SIG-M5 treated with dmso at 0.1 percent for 504 hours (cell line): Measurements from ENCODE around the gene CEP72.
"Not testable (repeated sequence)": the region's sequence is repeated elsewhere in the genome, so short reads cannot be mapped to it uniquely, and the experiment has no call there.

Experiments
- DNase-seq: peaks from one replicate; lab custom pipeline; 2025; ENCODE audit not compliant: unreplicated experiment; lab: John Stamatoyannopoulos, UW

CEP72 gene

GRCh38 chr5:611731-612486 lies at the start of gene CEP72:
TSS of gene CEP72 (plus strand) at chr5:612340. CDS start at chr5:612362, 22 bp downstream.
- DNase-seq, result peak; percentile 80

DNA sequence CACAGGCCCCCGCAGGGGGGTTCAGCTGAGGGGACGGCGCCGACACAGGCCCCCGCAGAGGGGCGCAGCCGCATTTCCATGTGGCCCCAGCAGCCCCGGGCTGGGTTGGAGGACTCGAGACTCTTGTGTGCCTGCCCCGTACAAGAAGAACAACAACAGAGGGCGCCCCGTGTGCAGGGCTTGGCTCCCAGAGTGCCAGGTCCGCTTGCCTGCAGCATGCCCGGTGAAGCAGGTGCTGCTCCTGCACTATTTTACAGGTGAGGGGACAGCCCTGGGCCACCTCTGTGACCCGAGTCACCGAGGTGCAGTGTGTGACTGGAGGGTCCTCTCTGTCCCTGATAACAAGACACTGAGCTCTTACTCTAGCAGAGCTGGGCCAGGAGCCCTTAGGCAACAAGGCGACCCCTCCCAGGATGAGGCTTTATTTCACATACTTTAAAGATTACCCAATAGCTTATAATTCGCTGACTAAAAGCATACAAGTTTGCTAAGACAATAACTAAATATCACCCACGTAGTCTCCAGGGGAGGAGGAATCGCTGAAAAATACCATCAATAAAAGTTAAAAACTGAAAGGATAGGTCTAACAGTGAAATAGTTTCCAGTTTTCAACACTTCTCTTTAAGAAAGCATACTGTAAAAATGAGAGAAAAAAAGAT lies 46.2 kb upstream of the CEP72 start:
- DNase-seq, result no peak

- DNase-seq, result no peak
These were observed 45.4 kb upstream of the CEP72 start for GRCh38 chr5:566636-567309.

DNA sequence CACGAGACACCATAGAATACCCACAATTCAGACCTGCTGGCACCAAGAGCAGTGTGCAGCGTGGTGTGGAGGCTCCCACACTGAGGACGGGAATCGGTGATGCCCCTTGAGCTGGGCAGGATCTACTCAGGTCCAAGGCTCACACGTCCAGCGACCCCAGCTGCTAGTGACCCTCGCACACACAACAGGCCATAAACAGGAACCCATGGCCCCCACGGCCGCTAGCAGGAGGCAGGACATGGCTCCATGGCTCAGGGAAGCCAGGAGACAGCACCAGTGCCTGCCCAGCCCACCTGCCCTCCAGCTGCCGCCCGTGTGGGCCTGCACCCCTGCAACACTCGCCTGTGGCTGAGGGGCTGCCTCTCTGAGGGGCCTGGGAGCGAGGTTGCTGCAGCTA lies 44.5 kb upstream of the CEP72 start:
- DNase-seq, result no peak

- no peak for DNase-seq
These were observed 43.9 kb upstream of the CEP72 start for GRCh38 chr5:568061-568781.

GRCh38 chr5:568809-569208 lies 43.3 kb upstream of the CEP72 start:
- no peak for DNase-seq

DNA sequence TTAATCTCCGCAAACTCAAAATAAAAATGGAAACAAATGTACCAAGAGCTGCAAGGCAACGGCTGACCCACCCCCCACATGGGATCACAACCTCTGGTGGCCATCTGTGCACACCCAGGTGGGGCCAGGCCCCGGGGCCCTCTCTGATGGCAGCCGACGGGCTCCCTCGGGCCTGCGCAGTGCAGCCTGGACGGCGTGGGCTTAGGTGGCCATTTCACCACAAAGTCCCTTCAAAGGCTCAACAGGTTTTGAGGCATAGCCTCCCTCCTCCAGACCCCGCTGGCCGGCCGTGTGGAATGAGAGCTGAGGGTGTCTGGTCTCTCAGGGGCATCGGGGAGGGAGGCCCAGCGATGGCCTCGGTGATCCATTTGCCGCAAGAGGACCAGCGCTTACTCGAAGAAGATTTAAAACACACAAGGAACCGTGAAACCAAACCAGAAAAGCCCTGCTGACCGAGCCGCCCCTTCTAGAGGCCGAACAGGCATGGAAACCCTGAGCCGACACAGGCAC lies 42.7 kb upstream of the CEP72 start:
- DNase-seq, result no peak

DNA sequence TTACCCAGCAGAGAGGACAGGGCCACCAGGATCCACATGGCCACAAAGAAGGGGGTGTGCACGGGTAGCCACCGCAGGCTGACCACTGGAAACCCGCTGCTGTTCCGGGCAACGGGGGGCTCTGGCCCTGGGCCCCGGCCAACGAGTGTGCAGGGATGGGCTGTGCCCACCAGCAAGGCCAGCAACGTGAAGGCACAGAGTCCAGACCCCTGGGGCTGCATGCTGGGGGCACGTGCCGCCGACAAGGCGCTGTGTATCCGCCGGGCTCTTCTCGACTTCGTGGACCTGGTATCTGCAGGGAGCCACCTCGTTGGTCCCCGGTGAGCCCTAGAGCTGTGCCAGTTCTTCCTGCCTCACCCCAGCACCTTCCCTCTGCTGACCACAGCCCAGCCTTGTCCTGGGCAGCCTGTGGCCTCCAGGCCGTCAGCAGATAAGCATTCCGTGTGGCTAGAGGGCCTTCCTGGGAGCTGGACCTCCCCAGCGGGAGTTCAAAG lies 42.2 kb upstream of the CEP72 start:
- no peak for DNase-seq

GRCh38 chr5:570446-570845 lies 41.7 kb upstream of the CEP72 start:
- no peak for DNase-seq

- DNase-seq, result no peak
These were observed 41.3 kb upstream of the CEP72 start for GRCh38 chr5:570886-571285.

DNA sequence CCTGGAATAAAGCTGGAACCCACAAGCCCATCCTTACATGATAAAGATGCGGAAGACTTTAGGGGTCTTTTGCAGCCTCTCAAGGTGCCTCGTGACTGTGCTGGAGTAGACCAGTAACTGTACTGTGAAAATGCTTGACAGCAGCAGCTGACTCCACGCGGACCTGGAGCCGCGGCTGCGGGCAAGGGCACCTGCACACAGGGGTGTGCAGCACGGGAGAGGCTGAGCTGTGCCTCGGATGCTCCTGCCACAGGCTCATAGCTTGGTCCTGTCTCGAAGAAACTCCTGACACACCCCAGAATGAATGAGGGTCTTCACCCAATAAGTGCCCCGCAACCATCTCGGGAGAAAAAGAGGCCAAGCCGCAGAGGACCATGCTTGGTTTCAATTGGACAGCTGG lies 40.3 kb upstream of the CEP72 start:
- no peak for DNase-seq

DNA sequence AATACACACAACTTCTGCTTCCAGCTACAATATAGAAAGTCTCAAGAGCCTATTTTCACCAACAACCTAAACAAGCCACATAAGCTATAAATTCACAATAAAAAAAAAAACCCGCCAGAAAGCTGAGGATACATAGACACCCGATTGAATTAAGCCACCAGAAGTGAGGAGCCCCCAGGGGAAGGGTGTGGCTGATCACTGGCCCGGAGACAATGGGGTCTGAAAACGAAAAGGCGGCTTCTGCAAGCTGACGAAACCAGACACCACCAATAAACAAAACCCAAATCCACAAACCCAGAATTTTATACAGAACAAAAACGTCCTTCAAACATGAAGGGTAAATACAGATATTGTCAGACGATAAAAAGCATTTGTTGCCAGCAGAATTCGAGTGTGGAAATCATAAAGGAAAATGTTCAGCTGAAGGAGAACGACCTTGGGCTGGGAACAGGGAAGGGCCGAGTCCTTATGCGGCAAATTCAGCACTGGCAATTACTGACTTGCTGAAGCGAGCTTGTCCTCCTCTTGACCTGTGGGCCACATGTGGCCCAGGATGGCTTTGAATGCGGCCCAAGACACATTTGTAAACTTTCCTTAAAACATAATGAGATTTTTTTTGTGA lies 39.6 kb upstream of the CEP72 start:
- DNase-seq, result no peak

GRCh38 chr5:573206-573605 lies 38.9 kb upstream of the CEP72 start:
- DNase-seq, result no peak

GRCh38 chr5:573976-574375 lies 38.2 kb upstream of the CEP72 start:
- no peak for DNase-seq

GRCh38 chr5:574906-575305 lies 37.2 kb upstream of the CEP72 start:
- DNase-seq, result no peak

DNA sequence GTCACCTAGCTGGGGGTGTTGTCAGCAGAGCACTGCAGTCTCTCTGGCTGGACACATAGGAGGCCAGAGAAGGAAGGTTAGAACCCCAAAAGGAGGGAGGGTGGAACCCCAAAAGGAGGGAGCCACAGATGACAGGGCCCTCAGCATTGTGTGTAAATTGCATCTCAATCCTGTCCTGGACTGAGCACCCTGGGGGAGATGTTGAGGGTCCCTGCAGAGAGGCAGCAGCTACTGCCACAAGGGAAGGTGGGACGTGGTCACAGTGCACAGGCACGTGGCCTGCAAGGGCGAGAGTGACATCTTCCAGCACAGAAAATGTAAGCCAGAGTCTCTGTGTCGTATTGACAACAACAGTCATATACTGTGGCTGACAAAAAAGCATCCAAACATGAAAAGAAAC lies 36.5 kb upstream of the CEP72 start:
- DNase-seq, result no peak

GRCh38 chr5:577214-577613 lies 34.9 kb upstream of the CEP72 start:
- DNase-seq, result not testable (repeated sequence)

DNA sequence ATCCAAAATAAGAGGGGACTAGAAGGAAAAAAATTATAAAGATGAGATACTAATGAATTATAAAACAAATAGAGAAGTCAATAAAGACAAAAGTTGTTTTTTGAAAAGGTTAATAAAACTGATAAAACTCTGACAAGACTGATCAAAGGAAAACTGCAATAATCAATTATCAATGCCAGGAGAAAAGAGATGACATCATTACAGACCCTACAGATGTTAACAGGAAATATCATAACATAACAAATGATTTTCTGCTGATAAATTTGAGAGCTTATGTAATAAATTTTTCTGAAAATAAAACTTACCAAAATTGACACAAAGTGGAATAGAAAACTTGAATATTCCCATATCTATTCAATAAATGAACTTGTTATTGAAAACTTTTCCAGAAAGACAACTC lies 34.3 kb upstream of the CEP72 start:
- DNase-seq, result no peak

DNA sequence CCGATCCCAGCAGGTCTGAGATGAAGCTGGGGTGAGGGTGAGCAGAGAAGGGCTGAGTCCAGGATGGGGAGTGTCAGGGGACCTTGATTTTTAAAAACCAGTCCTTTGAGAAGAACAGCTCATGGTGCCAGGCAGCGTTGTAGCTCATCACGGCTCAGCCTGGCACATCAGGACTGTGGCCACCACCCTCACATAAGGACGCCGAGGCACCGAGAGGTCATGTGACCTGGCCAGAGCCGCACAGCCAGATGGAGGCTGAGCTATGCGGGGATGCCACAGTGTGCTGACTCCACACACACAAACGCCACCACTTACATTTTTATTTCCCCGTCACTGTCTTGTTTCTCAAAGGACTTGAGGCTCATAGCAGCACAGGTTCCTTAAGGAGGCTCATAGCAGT lies 32.9 kb upstream of the CEP72 start:
- DNase-seq, result no peak

DNA sequence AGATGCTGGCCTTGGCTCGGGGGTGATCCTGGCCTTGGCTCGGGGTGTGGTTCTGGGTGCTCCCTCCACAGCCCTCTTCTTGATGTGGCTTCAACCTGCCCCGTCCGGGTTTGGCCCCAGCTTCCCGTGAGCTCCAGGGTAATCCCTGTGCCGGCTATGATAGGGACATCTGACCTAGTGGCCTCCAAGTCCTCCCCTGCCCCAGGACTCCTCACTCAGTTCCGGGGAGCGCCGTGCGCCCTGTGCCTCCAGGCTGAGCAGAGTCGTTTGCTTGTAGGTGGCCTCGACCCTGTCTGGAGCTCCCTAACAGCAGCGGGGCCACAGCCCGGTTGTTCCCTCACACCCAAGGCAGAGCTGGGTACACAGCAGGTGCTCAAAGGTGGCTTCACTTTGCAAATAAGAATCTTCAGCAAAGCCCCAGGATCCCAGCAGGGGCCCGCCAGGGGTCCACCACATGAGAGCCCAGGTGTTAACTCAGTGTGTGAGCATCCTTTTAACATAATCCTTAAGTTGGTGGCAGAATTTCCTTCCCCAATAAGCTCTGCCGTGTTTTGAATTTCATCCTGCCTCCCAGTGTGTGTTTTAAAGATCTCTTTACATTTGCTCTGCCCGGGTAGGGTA lies 32.3 kb upstream of the CEP72 start:
- DNase-seq, result no peak
